NCI-H446 (cell line): ENCODE data around the gene ADGRL3.
A peak's percentile ranks its signal among the peaks of the same experiment; 100 is the strongest.
"Not testable (repeated sequence)": the region's sequence is repeated elsewhere in the genome, so short reads cannot be mapped to it uniquely, and the experiment has no call there.

Experiments
- DNase-seq, 2 experiments: peaks; one replicate each; lab custom pipeline; 2025; lab: John Stamatoyannopoulos, UW

The ADGRL3 gene

GRCh38 chr4:61205066-61205465, 4.9 kb downstream of the ADGRL3 start:
- DNase-seq, result no peak

DNA sequence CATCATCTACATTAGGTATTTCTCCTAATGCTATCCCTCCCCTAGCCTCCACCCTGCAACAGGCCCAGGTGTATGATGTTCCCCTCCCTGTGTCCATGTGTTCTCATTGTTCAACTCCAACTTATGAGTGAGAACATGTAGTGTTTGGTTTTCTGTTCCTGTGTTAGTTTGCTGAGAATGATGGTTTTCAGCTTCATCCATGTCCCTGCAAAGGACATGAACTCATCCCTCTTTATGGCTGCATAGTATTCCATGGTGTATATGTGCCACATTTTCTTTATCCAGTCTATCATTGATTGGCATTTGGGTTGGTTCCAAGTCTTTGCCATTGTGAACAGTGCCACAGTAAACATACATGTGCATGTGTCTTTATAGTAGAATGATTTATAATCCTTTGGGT, 7.0 kb downstream of the ADGRL3 start:
- not testable (repeated sequence) for DNase-seq

DNA sequence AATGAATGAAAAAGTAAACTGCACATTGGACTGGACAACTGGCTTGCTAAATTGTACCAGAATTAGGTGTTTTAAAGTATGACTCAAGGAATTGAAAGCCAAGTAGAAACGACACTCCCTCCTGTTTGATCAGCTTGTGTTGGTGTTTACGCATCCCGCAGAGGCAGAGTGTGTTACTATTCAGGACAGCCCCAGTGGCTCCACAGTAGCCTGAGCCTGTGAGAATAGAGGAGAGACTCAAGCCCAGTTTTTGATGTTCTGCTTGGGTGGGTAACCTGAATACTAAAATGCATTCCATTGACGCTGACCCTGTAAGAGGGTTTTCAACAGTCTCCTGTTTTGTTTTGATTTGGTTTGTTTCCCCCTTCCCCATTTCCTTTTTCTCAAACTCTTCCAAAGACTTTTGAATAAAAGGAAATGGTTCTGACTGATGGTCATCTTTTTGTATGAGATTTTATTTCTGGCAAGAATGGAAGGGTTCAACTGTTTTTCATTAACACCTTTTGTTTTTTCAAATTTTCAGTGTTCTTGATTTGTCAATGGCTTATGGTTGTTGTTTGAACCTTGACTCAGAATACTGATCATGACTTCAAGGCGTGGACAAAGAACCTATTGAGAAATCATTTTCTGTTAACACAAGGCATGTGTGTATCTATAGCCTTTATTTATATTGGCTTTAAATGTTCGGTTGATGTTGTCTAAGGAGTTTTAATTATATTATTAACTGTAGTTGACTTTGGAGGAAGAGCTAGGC, 10.2 kb downstream of the ADGRL3 start:
- DNase-seq, result peak; percentile 53 to 70

DNA sequence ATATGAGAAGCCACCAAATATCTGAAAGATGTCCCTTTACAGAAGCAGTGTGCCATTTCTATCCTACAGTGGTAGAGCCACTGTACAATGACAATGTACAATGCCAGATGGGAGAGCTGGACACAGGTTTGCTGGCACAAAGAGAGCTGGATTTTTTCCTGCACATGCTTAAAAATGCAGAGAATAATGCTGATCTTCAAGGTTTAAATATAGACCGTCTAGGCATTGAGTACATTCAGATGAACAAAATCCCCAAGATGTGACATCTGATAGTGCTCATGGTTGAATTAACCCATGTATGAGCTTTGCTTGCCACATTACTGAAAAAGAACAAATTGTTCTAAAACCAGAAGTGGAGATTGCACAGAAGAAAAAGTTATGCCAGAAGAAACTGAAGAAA, 11.7 kb downstream of the ADGRL3 start:
- peak; percentile 11 to 44 for DNase-seq

DNA sequence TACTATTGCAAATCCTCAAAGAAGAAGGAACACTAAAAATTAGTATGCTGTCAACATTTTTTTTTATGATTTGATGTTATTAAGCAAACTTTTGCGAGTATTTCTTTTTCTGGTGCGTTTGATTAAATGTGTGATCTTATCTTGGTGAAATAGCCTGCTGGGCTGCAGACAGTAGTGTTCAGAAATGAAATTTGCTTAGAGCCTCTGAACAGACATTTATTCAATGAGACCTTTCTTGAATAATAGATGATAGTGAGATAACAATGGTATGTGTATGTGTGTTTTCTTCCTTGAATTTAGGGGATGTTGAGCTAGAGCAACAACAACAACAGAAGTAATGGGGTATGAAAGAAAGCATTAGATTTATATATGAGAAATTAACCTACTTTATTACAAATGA, 12.7 kb downstream of the ADGRL3 start:
- no peak for DNase-seq

DNA sequence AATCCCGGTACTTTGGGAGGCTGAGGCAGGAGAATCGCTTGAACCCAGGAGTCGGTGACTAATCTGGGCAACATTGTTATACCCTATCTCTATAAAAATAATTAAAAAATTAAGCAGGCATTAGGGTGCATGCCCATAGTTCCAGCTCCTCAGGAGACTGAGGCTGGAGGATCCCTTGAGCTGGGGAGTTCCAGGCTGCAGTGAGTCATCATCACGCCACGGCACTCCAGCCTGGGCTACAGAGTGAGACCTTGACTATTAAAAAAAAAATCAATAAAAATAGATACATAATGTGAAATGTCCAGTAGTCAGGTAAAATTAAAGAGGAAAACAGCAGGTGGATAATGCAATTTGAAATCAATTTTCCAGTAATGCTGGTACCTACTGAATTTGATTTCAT, 14.6 kb downstream of the ADGRL3 start:
- DNase-seq, result no peak

- no peak for DNase-seq
These were observed 17.1 kb downstream of the ADGRL3 start for GRCh38 chr4:61217222-61217621.

- DNase-seq, result no peak
These were observed 20.4 kb downstream of the ADGRL3 start for GRCh38 chr4:61220556-61220955.

DNA sequence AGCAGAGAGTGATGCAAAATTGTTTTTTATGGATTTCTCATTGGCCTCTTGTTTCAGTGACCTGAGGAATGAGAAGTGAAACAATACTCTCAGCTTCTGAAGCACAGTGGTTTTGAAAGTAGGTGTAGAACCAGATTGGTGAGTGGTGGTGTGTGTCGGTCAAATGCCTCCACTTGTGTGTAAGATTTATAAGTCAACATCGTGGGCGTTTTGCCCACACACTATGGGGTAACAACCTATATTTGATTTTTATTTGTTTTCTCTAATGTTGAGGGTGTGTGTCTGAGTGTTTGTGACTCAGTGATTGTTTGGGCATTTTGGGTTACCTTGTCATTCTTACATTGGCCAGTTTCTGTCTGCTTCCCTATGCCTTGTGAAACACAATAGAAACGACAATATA, 23.3 kb downstream of the ADGRL3 start:
- DNase-seq, result no peak

GRCh38 chr4:61224573-61224972, 24.4 kb downstream of the ADGRL3 start:
- DNase-seq, result no peak

DNA sequence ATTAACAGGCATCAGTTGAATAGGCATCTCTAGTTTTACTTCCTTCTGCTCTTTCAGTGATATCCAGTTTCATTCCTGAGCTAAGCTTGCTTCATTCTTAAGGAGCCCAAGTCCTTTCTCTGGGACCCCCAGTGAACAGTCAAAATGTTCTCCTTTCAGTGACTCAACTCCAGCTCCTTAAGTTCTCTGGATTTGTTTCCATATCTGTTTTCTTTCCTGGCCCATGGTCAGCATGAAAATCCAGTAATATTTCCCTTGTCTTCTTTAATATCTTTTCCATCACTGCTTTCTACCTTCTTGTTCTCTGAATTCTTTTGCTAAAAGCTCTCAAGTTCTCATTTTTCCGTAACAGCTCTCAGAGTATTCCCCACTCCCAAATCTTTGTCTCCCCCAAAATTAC, 25.5 kb downstream of the ADGRL3 start:
- DNase-seq, result no peak

GRCh38 chr4:61231421-61231820, 31.3 kb downstream of the ADGRL3 start:
- no peak for DNase-seq

- DNase-seq, result no peak
These were observed 39.1 kb downstream of the ADGRL3 start for GRCh38 chr4:61239250-61239649.

- no peak for DNase-seq
These were observed 43.8 kb downstream of the ADGRL3 start for GRCh38 chr4:61243962-61244361.

DNA sequence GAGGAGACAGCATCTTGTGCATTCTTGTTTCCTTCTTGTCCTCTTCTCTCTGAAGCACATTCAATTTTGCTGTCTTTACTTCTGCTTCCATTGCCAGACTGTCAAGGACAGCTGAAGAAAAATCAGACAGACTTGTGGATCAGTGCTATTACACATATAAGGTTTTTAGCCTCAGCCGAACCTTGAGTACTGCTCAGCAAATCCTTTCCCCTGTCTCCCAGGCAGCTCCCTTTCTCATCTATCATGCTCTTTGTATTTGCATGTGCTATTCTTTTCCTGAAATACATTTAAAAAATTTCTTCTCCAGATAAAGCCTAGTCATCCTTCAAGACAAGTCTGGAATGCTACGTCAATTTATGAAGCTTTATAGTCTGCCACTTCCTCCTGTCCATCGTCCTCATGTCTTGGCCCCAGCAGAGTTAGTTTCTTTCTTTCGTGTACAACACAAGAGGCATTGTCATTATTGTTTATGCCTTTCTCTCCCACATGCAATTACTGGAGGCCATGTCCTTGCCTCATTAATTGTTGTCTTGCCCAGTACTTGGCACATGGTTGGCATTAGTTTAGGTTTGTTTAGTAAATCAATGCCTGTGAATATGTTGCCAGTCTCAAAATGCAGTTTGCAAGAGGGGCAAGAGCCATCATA, 45.1 kb downstream of the ADGRL3 start:
- no peak for DNase-seq

DNA sequence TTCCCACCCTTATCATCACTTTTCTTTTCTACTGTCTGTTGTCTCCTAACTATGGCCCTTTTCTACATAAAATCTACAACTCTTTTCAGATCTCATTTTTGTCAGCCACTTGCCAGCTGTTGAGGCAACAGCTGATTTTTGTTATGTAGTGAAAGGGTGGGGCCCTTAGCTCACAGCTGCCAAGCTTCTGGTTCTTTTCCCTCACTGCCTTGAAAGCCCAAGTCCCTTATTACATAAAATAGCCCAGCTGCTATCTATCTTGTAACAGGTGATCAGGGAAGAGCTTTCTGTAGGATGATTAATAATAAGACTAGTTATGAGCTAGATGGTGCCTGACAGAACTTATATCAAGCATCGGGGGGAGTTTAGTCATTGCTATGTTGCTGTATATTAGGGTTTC, 45.9 kb downstream of the ADGRL3 start:
- DNase-seq, result no peak

GRCh38 chr4:61248705-61249104, 48.6 kb downstream of the ADGRL3 start:
- DNase-seq, result no peak

- no peak for DNase-seq
These were observed 51.0 kb downstream of the ADGRL3 start for GRCh38 chr4:61251129-61251528.

GRCh38 chr4:61254406-61254805, 54.3 kb downstream of the ADGRL3 start:
- no peak for DNase-seq

DNA sequence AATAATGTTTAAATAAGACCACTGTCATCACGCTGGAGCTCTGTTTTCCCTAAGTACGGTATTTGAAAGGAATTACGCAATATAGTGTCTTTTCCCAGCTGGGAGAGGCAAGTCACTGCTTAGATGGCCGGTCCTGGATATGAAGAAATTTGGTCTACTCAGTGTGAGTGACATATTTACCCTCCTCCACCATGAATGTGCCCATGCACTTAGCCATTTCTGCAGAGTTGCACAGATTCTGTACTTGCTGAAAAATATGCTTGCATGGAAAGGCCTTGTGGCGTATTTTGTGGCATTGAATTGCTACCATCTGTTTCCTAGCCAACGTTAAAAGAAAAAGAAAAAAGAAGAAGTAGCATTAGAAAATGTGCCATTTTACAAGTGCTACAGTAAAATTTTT, 73.1 kb downstream of the ADGRL3 start:
- DNase-seq, result no peak

- no peak for DNase-seq
These were observed 74.2 kb downstream of the ADGRL3 start for GRCh38 chr4:61274286-61274685.

GRCh38 chr4:61275241-61275640, 75.1 kb downstream of the ADGRL3 start:
- no peak for DNase-seq

DNA sequence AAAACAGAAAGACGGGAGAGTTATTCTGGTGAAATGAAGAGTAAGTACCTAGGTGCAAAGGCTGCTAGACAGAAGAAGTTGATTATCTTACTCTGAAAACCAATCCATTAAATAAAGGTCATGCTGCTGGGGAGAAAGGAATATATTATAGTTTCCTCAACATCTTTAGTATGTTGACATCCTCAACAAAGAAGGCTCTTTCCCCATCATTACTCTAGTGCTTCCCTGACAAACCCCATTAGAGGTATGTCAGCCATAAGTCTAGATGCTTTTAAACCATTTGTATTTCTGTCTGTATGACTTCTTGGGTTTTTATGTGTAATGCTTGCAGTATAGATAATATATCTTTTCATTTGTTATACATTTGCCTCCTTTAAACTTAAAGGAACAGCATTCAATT, 75.9 kb downstream of the ADGRL3 start:
- no peak for DNase-seq
